Caco-2 (cell line): ENCODE data around the gene RGS14. TPM values are rescaled to one million over a fixed set of nuclear protein-coding genes. Genes with fewer than 3 reads are reported as not detected.

ENCODE experiments used
- BruUV-seq: library from RNA; stranded (reverse); fragments of 400-500 nt; replicated peaks from 2 replicates; lab custom pipeline; 2021; lab: Mats Ljungman, UMichigan
- CTCF ChIA-PET: fragments of 300-600 bp; sonication (Branson Sonifier 250); formaldehyde crosslinking; loops from one replicate; lab custom pipeline; 2022; ENCODE audit warnings: antibody characterized with exemption; lab: Charles Lee
- POLR2A ChIA-PET: fragments of 300-600 bp; sonication (Branson Sonifier 250); formaldehyde crosslinking; loops from one replicate; lab custom pipeline; 2022; ENCODE audit warnings: antibody characterized with exemption; lab: Charles Lee
- DNase-seq, 2 experiments: peaks; one replicate each; pipeline versions ENCODE4 v3.0.0 to v3.0.0-alpha.2; 2020 to 2022
- H3K27me3 ChIP-seq: replicated peaks from 2 replicates; pipeline ENCODE4 v1.6.0; 2011; ENCODE audit warnings: low read length; ENCODE audit not compliant: control insufficient read depth, insufficient read depth
- H3K36me3 ChIP-seq: 2 replicates; pipeline ENCODE4 v1.5.1; 2011; ENCODE audit warnings: low read length; ENCODE audit not compliant: control insufficient read depth, insufficient read depth
- H3K4me1 ChIP-seq: fragments of 250-450 bp; sonication (Bioruptor Pico); 2 replicates; pipeline ENCODE4 v1.5.1; 2020; ENCODE audit warnings: mild to moderate bottlenecking
- H3K4me3 ChIP-seq: 2 replicates; pipeline ENCODE4 v1.5.1; 2011; ENCODE audit warnings: low read depth, mild to moderate bottlenecking, control low read depth, low read length
- H3K9me3 ChIP-seq: fragments of 250-450 bp; sonication (Bioruptor Pico); 2 replicates; pipeline ENCODE4 v1.5.1; 2020; ENCODE audit warnings: mild to moderate bottlenecking, moderate library complexity
- H3K27ac Mint-ChIP-seq: one replicate; pipeline ENCODE4 v1.8.0; 2022; ENCODE audit warnings: mixed read lengths; ENCODE audit not compliant: unreplicated experiment
- H3K27me3 Mint-ChIP-seq: one replicate; pipeline ENCODE4 v1.8.0; 2022; ENCODE audit warnings: mixed read lengths; ENCODE audit not compliant: insufficient read depth, unreplicated experiment
- H3K36me3 Mint-ChIP-seq: one replicate; pipeline ENCODE4 v1.8.0; 2022; ENCODE audit warnings: mild to moderate bottlenecking, mixed read lengths; ENCODE audit not compliant: insufficient read depth, unreplicated experiment
- H3K4me1 Mint-ChIP-seq: one replicate; pipeline ENCODE4 v1.8.0; 2022; ENCODE audit warnings: low read depth, mixed read lengths; ENCODE audit not compliant: unreplicated experiment
- H3K4me3 Mint-ChIP-seq: one replicate; pipeline ENCODE4 v1.8.0; 2022; ENCODE audit warnings: mild to moderate bottlenecking, moderate library complexity, mixed read lengths; ENCODE audit not compliant: unreplicated experiment
- H3K9me3 Mint-ChIP-seq: one replicate; pipeline ENCODE4 v1.8.0; 2022; ENCODE audit warnings: mixed read lengths; ENCODE audit not compliant: unreplicated experiment
- intact Hi-C: fragments of 100-400 bp; cut with micrococcal nuclease; formaldehyde crosslinking; loops from one replicate; pipeline ENCODE4 v1.10.0; 2022; ENCODE audit not compliant: unreplicated experiment
- total RNA-seq: library from RNA; stranded (reverse); gene quantifications from 2 replicates; pipeline ENCODE4 v1.2.3, GENCODE V29; 2022
- TF ChIP-seq, protein P1 (sequence below), 2 experiments: fragments of 200-600 bp in 1 of 2; IDR thresholded peaks; 1 replicate in 1 of 2; 2 replicates in 1 of 2; pipeline versions ENCODE4 v1.5.1 to v1.8.0; 2011 to 2022; ENCODE audit warnings: antibody characterized with exemption in 1 of 2, control low read depth in 1 of 2, inconsistent platforms in 1 of 2, low read depth in 1 of 2, low read length in 1 of 2, mild to moderate bottlenecking in 1 of 2, moderate library complexity in 1 of 2; ENCODE audit not compliant: insufficient read depth in 1 of 2, severe bottlenecking in 1 of 2, unreplicated experiment in 1 of 2

RGS14 gene
- total RNA-seq, 1 experiment from 2014 or later = 15.2 TPM

DNA sequence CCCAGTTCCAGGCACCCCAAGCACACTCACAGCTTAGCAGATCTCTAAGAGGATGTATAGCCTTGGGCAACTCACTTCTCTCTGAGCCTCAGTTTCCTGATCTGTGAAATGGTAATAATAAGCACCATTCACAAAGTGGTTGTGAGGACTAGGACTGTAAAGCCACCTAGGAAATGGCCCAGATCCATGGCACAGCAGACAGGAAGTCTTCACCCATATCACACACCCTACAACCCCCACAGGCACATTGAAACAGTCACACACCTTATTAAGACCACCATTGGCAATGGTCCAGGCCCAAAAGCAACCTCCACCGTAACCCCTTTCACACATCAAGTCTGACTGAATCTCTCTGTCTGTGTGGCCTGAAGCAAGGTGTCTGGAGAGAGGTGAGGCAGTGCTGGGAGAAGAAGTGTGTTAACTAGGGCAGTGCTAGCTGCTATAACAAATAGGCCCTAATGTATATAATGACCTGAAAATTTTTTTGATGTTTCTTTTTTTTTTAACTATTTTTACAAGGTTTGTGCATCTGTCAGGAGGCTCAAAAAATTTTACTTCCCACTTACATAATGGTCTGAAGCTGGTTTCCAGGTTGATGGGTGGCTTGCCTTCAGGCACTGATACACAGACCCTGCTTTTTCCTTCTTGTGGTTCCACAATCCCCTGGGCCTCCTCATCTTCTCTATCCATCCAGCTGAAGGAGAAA, 2.4 kb upstream of the RGS14 start:
- peaks cover 7% of the 10 kb centered on the region; the same call in 1 of the 2 replicates for H3K4me1 ChIP-seq
- H3K4me3 Mint-ChIP-seq = no peak overlapping the region
- no peaks in the 10 kb centered on the region for H3K27me3 ChIP-seq
- H3K36me3 Mint-ChIP-seq = peaks cover 9% of the 10 kb centered on the region
- TF ChIP-seq, protein P1, sequence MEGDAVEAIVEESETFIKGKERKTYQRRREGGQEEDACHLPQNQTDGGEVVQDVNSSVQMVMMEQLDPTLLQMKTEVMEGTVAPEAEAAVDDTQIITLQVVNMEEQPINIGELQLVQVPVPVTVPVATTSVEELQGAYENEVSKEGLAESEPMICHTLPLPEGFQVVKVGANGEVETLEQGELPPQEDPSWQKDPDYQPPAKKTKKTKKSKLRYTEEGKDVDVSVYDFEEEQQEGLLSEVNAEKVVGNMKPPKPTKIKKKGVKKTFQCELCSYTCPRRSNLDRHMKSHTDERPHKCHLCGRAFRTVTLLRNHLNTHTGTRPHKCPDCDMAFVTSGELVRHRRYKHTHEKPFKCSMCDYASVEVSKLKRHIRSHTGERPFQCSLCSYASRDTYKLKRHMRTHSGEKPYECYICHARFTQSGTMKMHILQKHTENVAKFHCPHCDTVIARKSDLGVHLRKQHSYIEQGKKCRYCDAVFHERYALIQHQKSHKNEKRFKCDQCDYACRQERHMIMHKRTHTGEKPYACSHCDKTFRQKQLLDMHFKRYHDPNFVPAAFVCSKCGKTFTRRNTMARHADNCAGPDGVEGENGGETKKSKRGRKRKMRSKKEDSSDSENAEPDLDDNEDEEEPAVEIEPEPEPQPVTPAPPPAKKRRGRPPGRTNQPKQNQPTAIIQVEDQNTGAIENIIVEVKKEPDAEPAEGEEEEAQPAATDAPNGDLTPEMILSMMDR (IDR thresholded peaks at IDR 0.05; ENCODE audit: insufficient read depth in 1 of 2, low read depth in 1 of 2, low read length in 1 of 2, severe bottlenecking in 1 of 2, unreplicated experiment in 1 of 2) = no peak
- H3K4me3 ChIP-seq = no peak overlapping the region
- ChIA-PET POLR2A (no interaction called here), CTCF (interaction anchor here (0.7 kb wide), 1 partner anchor 22 kb away, joined by 8 read pairs; no protein-coding TSS in a partner anchor)
- H3K27ac Mint-ChIP-seq = no peak overlapping the region
- H3K27me3 Mint-ChIP-seq = no peaks in the 10 kb centered on the region
- no peak for DNase-seq
- H3K9me3 ChIP-seq = no peaks in the 10 kb centered on the region
- no TSS peak for BruUV-seq
- H3K4me1 Mint-ChIP-seq = peaks cover 11% of the 10 kb centered on the region
- intact Hi-C loops = no loop called here
- no peaks in the 10 kb centered on the region for H3K36me3 ChIP-seq
- H3K9me3 Mint-ChIP-seq = peaks cover 15% of the 10 kb centered on the region

DNA sequence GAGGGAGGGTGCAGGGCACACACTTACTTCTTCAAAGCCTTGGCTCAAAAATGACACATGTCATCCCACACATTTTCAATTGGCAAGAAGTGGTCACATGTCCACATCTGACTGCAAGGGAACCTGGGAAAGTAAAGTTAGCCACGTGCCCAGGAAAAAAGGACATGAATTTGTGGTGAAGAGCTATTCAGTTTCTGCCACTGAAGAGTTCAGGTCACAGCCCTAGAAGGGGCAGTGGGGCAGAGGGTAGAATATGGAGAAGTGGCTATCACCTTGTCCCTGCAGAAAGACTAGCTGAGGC, 1.9 kb upstream of the RGS14 start:
- TF ChIP-seq, protein P1 (IDR thresholded peaks at IDR 0.05; ENCODE audit: insufficient read depth in 1 of 2, low read depth in 1 of 2, low read length in 1 of 2, severe bottlenecking in 1 of 2, unreplicated experiment in 1 of 2) = no peak
- BruUV-seq = no TSS peak
- H3K27ac Mint-ChIP-seq = no peak overlapping the region
- H3K9me3 Mint-ChIP-seq = peaks cover 15% of the 10 kb centered on the region
- peaks cover 9% of the 10 kb centered on the region for H3K4me1 Mint-ChIP-seq
- no peaks in the 10 kb centered on the region for H3K27me3 ChIP-seq
- H3K27me3 Mint-ChIP-seq = no peaks in the 10 kb centered on the region
- no peaks in the 10 kb centered on the region for H3K9me3 ChIP-seq
- ChIA-PET CTCF (interaction anchor here (0.7 to 1.4 kb wide), 3 partner anchors 15 to 53 kb away, joined by 4 to 9 read pairs (median 8); no protein-coding TSS in a partner anchor), POLR2A (no interaction called here)
- H3K4me1 ChIP-seq = peaks cover 4% of the 10 kb centered on the region; the same call in 1 of the 2 replicates
- DNase-seq = no peak
- no peak overlapping the region for H3K4me3 Mint-ChIP-seq
- intact Hi-C loops = no loop called here
- H3K36me3 ChIP-seq = no peaks in the 10 kb centered on the region
- peaks cover 9% of the 10 kb centered on the region for H3K36me3 Mint-ChIP-seq
- H3K4me3 ChIP-seq = no peak overlapping the region

DNA sequence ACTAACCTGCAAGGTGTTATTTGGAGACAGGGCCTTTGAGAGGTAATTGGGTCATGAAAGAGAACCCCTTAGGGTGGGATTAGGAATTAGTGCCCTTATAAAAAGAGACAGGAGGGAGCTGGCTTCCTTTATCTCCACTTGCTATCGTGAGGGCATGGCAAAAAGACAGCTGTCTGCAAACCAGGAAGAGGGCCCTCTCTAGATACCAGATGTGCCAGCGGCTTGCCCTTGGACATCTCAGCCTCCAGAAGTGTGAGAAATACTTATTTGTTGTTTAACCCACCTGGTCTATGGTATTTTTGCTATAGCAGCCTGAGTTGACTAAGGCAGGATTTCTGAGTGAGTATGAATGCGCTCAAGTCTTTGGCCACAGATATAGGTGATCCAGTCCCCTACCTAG, 978 bp upstream of the RGS14 start:
- Mint-ChIP-seq H3K27me3 (no peaks in the 10 kb centered on the region), H3K36me3 (peaks cover 6% of the 10 kb centered on the region), H3K27ac (no peak overlapping the region), H3K4me3 (no peak overlapping the region), H3K4me1 (peaks cover 9% of the 10 kb centered on the region), H3K9me3 (peaks cover 15% of the 10 kb centered on the region)
- H3K4me1 ChIP-seq = peaks cover 4% of the 10 kb centered on the region; the same call in 1 of the 2 replicates
- intact Hi-C loops = no loop called here
- H3K9me3 ChIP-seq = no peaks in the 10 kb centered on the region
- ChIA-PET CTCF (interaction anchor here (0.7 to 1.4 kb wide), 2 partner anchors 14 to 270 kb away, joined by 5 to 9 read pairs; partner anchors contain the start of gene FGFR4), POLR2A (no interaction called here)
- TF ChIP-seq, protein P1 (IDR thresholded peaks at IDR 0.05; ENCODE audit: insufficient read depth in 1 of 2, low read depth in 1 of 2, low read length in 1 of 2, severe bottlenecking in 1 of 2, unreplicated experiment in 1 of 2) = no peak
- H3K36me3 ChIP-seq = no peaks in the 10 kb centered on the region
- no peak for DNase-seq
- no TSS peak for BruUV-seq
- no peaks in the 10 kb centered on the region for H3K27me3 ChIP-seq
- H3K4me3 ChIP-seq = no peak overlapping the region
